Measurements from ENCODE around the gene ZNF644.

ZNF644 gene

DNA sequence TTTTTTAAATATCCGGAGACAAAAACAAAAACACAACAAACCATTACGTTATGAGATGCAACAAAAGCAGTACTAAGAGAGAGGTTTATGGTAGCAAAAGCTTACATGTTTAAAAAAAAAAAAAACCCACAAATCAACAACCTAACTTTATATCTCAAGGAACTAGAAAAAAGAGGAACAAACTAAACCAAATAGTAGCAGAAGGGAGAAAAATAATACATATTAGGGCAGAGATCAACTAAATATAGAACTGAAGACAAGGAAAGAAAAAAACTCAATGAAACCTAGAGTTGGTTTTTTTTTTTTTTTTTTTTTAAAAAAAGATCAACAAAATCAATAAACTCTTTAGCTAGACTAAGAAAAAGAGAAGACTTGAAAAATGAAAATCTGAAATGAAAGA, 34.9 kb downstream of the ZNF644 start:
- Histone ChIP-seq H3K9me3 (ENCODE audit: control insufficient read depth, low read length) (peaks cover 7% of the 10 kb centered on the region), H3K27me3 (replicated peaks; ENCODE audit: control insufficient read depth, insufficient read depth, low read length) (no peaks in the 10 kb centered on the region), H3K36me3 (ENCODE audit: control insufficient read depth, insufficient read depth, low read length, severe bottlenecking) (peaks cover 3% of the 10 kb centered on the region)

DNA sequence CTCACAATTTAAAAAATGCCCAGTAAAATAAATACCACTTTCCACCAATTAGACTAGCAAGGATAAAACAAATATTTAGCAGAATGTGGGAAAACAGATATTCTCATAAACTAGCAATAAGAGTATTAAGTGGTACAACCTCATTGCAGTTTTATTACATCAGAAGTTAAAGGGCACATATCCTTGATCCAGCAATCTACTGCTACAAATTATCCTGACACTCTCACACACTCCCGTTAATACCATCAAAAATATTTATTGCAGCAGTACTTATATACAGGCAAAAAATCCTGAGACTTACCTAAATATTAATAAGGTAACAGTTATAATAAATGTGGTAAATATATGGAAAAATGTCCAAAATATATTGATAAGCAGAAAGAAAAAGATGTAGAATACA, 44.3 kb downstream of the ZNF644 start:
- Histone ChIP-seq H3K4me3 (ENCODE audit: low read length) (no peak overlapping the region), H3K9me3 (ENCODE audit: control insufficient read depth, low read length) (no peaks in the 10 kb centered on the region), H3K9ac (ENCODE audit: low read length) (no peak overlapping the region), H3K36me3 (ENCODE audit: control insufficient read depth, insufficient read depth, low read length, severe bottlenecking) (peaks cover 30% of the 10 kb centered on the region), H3K27me3 (replicated peaks; ENCODE audit: control insufficient read depth, insufficient read depth, low read length) (no peaks in the 10 kb centered on the region), H3K4me1 (ENCODE audit: control insufficient read depth, insufficient read depth, low read length) (peaks cover 16% of the 10 kb centered on the region)
- no peak for DNase-seq (ENCODE audit: low read depth)

More for the DNA sequence above, 34.9 kb downstream of the ZNF644 start:
- Histone ChIP-seq H3K4me3 (ENCODE audit: low read length) (no peak overlapping the region), H3K4me1 (ENCODE audit: control insufficient read depth, insufficient read depth, low read length) (no peaks in the 10 kb centered on the region), H3K9ac (ENCODE audit: low read length) (no peak overlapping the region)
- no peak for DNase-seq (ENCODE audit: low read depth)

DNA sequence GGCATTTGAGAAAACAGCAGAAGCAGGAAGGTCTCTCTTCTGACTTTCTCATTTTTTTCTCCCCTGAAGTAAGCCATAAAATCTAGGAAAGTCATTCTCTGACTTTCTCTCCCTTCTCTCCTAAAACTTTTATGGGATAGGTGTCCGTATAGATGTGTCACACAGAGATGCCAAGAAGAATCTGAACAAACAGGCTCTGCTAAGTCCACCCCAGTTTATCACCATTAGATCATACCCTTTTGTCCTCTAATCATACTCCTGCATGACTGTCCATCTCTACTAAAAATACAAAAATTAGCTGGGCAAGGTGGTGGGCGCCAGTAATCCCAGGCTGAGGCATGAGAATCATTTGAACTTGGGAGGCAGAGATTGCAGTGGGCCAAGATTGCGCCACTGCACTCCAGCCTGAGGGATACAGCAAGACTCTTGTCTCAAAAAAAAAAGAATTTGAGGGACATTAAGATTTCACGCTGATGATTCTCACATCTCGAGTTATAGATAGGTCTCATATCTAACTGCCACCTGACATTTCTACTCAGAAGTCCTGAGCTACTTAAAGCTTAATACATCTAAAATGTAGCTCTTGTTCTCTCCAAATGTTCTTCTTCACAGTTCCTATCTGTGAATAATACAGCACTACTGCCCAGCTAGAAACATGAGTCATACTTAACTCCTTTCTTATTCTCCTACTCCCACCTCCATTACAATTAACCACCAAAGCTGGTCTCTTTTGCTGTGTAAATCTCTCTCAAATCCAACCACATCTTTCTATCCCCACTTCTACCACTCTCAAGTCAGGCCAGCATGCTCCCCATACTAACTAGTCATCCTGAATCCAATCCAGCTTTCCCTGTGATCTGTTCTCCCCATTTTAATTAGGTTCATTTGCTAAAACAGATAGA, 47.7 kb downstream of the ZNF644 start:
- peaks cover 27% of the 10 kb centered on the region for H3K4me1 ChIP-seq (ENCODE audit: control insufficient read depth, insufficient read depth, low read length)
- no peak overlapping the region for H3K4me3 ChIP-seq (ENCODE audit: low read length)
- no peak overlapping the region for H3K9ac ChIP-seq (ENCODE audit: low read length)
- no peaks in the 10 kb centered on the region for H3K9me3 ChIP-seq (ENCODE audit: control insufficient read depth, low read length)
- H3K27me3 ChIP-seq (replicated peaks; ENCODE audit: control insufficient read depth, insufficient read depth, low read length) = no peaks in the 10 kb centered on the region
- DNase-seq (ENCODE audit: low read depth) = peak; percentile 35
- H3K36me3 ChIP-seq (ENCODE audit: control insufficient read depth, insufficient read depth, low read length, severe bottlenecking) = peaks cover 32% of the 10 kb centered on the region

DNA sequence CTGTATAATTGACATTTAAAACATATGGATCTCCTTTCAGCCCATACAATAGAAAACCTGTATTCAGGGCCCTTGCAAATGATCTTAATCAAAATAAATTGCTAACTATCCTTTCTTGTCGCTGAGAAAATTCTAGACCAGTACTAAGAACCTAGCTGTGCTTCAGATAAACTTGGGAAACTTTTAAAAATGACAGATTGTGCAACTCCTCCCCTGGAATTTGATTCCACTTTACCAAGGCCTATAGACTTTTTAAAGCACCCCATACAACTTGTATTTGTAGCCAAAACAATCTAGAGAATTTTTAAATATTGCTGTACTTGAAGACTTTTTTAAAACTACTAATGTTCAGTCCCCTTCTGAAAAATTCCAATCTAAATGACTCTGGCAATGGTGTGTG, 51.6 kb downstream of the ZNF644 start:
- H3K27me3 ChIP-seq (replicated peaks; ENCODE audit: control insufficient read depth, insufficient read depth, low read length) = no peaks in the 10 kb centered on the region
- H3K4me1 ChIP-seq (ENCODE audit: control insufficient read depth, insufficient read depth, low read length) = peaks cover 32% of the 10 kb centered on the region
- no peaks in the 10 kb centered on the region for H3K9me3 ChIP-seq (ENCODE audit: control insufficient read depth, low read length)
- H3K9ac ChIP-seq (ENCODE audit: low read length) = no peak overlapping the region
- peaks cover 21% of the 10 kb centered on the region for H3K36me3 ChIP-seq (ENCODE audit: control insufficient read depth, insufficient read depth, low read length, severe bottlenecking)
- H3K4me3 ChIP-seq (ENCODE audit: low read length) = no peak overlapping the region
- DNase-seq (ENCODE audit: low read depth) = peak; percentile 47

DNA sequence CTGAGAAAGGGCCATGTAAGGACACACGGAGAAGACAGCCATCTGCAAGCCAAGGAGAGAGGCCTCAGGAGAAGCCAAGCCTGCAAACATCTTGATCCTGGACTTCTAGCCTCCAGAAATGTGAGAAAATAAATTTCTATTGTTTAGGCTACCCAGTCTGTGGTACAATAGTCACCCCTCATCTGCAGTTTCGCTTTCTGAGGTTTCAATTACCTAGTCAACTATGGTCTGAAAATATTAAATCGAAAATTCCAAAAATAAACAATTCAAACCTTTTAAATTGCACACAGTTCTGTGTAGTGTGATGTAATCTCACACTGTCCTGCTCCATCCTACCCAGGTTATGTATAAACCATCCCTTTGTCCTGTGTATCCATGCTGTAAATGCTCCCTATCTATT, 52.6 kb downstream of the ZNF644 start:
- Histone ChIP-seq H3K9ac (ENCODE audit: low read length) (no peak overlapping the region), H3K36me3 (ENCODE audit: control insufficient read depth, insufficient read depth, low read length, severe bottlenecking) (peaks cover 21% of the 10 kb centered on the region), H3K9me3 (ENCODE audit: control insufficient read depth, low read length) (no peaks in the 10 kb centered on the region), H3K27me3 (replicated peaks; ENCODE audit: control insufficient read depth, insufficient read depth, low read length) (no peaks in the 10 kb centered on the region), H3K4me1 (ENCODE audit: control insufficient read depth, insufficient read depth, low read length) (peaks cover 24% of the 10 kb centered on the region), H3K4me3 (ENCODE audit: low read length) (no peak overlapping the region)
- no peak for DNase-seq (ENCODE audit: low read depth)

DNA sequence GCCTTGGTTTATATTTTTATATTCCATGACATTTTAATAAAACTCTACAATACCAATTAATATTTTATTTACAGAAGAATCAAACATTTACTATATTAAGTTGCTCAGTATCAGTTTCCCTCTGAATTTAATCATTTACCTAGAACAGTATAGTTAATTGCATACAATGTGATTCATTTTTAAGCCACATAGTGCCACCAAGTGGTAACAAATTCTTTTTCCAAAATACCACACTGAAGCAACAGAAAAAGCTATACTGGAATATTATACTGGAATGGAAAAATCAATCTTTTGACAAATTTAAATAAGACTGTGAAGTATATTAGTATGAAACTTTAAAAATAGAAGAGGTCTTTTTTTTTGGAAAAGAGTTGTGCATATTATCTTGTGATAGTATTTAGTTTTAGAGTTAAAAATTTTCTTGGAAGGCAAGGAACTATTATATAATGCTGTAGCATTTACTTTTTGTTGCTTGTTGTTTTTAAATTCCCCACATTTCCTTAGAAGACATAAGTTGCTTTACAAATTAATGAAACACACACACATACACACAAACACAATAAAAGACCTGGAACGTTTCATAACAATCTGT, 57.3 kb downstream of the ZNF644 start:
- H3K9ac ChIP-seq (ENCODE audit: low read length) = no peak overlapping the region
- no peaks in the 10 kb centered on the region for H3K27me3 ChIP-seq (replicated peaks; ENCODE audit: control insufficient read depth, insufficient read depth, low read length)
- no peak overlapping the region for H3K4me3 ChIP-seq (ENCODE audit: low read length)
- H3K9me3 ChIP-seq (ENCODE audit: control insufficient read depth, low read length) = no peaks in the 10 kb centered on the region
- H3K4me1 ChIP-seq (ENCODE audit: control insufficient read depth, insufficient read depth, low read length) = peaks cover 14% of the 10 kb centered on the region
- DNase-seq (ENCODE audit: low read depth) = peak; percentile 49
- H3K36me3 ChIP-seq (ENCODE audit: control insufficient read depth, insufficient read depth, low read length, severe bottlenecking) = no peaks in the 10 kb centered on the region

DNA sequence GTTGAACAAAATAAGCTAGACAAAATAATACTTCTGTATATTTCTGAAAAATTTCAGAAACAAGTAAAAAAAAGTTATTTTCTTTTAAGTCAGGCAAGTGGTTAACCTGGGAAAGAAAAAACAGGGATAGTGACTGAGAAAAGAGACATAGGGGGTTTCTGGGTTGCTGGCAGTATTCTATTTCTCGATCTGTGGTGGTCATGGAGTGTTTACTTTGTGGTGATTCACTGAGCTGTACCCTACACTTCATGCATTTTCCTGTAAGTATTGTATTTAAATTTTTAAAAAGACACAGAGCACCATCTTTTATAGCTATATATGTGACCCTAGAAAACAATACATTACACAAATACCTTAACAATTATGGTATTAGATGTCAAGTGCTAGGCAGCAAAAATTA, 58.2 kb downstream of the ZNF644 start:
- H3K27me3 ChIP-seq (replicated peaks; ENCODE audit: control insufficient read depth, insufficient read depth, low read length) = no peaks in the 10 kb centered on the region
- H3K4me3 ChIP-seq (ENCODE audit: low read length) = no peak overlapping the region
- H3K36me3 ChIP-seq (ENCODE audit: control insufficient read depth, insufficient read depth, low read length, severe bottlenecking) = no peaks in the 10 kb centered on the region
- DNase-seq (ENCODE audit: low read depth) = no peak
- H3K9me3 ChIP-seq (ENCODE audit: control insufficient read depth, low read length) = no peaks in the 10 kb centered on the region
- H3K9ac ChIP-seq (ENCODE audit: low read length) = no peak overlapping the region
- peaks cover 8% of the 10 kb centered on the region for H3K4me1 ChIP-seq (ENCODE audit: control insufficient read depth, insufficient read depth, low read length)

DNA sequence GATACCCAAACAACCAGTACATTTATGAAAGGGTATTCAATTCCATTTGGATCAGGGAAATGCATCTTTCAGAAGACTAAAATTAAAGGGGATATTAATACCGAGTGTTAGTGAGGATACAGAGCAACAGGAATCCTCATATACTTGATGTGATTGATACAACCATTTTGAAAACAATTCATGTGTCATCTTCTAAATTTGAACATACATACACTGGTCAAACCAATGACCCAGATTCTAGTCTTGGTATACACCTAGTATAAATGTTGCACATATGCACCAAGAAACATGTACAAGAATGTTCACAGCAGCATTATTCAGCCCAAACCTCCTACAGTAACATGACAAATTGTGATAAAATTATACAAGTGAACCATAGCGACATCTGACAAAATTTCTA, 58.6 kb downstream of the ZNF644 start:
- Histone ChIP-seq H3K4me1 (ENCODE audit: control insufficient read depth, insufficient read depth, low read length) (peaks cover 8% of the 10 kb centered on the region), H3K9me3 (ENCODE audit: control insufficient read depth, low read length) (no peaks in the 10 kb centered on the region), H3K4me3 (ENCODE audit: low read length) (no peak overlapping the region), H3K9ac (ENCODE audit: low read length) (no peak overlapping the region), H3K36me3 (ENCODE audit: control insufficient read depth, insufficient read depth, low read length, severe bottlenecking) (no peaks in the 10 kb centered on the region), H3K27me3 (replicated peaks; ENCODE audit: control insufficient read depth, insufficient read depth, low read length) (no peaks in the 10 kb centered on the region)
- no peak for DNase-seq (ENCODE audit: low read depth)

DNA sequence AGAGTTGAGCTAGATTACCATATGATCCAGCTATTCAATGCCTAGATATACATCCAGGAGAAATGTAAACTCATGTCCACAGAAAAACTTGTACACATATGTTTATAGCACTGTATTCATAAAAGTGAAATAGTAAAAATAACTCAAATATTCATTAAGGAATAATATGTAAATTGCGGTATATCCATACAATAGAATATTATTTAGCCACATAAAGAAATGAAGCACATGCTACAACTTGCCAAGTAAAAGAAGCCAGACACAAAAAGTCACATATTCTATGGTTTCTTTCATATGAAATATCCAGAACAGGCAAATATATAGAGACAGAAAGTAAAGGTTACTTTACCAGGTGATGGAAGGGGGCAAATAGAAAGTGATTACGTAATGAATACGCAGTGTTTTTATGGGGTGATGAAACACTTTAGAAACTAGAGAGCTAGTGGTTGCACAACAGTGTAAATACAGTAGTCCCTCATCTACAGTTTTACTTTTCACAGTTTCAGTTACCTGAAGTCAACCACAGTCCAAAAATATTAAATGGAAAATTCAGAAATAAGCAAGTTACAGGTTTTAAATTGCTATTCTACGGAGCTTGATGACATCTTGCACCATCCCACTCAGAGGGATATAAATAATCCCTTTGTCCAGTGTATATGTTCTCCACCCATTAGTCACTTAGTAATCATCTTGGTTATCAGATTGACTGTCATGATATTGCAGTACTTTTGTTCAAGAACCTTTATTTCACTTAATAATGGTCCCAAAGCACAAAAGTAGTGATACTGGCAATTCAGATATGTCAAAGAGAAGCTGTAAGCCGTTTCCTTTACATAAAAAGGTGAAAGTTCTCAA, 62.3 kb downstream of the ZNF644 start:
- Histone ChIP-seq H3K4me1 (ENCODE audit: control insufficient read depth, insufficient read depth, low read length) (peaks cover 18% of the 10 kb centered on the region), H3K36me3 (ENCODE audit: control insufficient read depth, insufficient read depth, low read length, severe bottlenecking) (peaks cover 9% of the 10 kb centered on the region)
- peak; percentile 14 for DNase-seq (ENCODE audit: low read depth)

DNA sequence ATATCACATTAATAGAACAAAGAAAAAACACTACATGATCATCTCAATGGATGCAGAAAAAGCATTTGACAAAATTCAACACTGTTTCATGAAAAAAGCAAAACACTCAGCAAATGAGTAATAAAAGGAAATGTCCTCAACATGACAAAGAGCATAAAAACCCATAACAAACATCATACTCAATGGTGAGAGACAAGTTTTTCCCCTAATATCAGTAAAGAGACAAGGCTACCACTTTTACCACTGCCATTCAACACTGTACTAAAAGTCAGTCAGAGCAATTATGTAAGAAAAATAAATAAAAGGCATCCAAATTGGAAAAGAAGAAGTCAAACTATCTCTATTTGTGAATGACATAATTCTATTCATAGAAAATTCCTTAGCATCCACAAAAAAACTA, 64.3 kb downstream of the ZNF644 start:
- no peaks in the 10 kb centered on the region for H3K27me3 ChIP-seq (replicated peaks; ENCODE audit: control insufficient read depth, insufficient read depth, low read length)
- H3K9ac ChIP-seq (ENCODE audit: low read length) = no peak overlapping the region
- H3K9me3 ChIP-seq (ENCODE audit: control insufficient read depth, low read length) = no peaks in the 10 kb centered on the region
- H3K4me1 ChIP-seq (ENCODE audit: control insufficient read depth, insufficient read depth, low read length) = peaks cover 18% of the 10 kb centered on the region
- no peak for DNase-seq (ENCODE audit: low read depth)
- H3K36me3 ChIP-seq (ENCODE audit: control insufficient read depth, insufficient read depth, low read length, severe bottlenecking) = peaks cover 9% of the 10 kb centered on the region
- no peak overlapping the region for H3K4me3 ChIP-seq (ENCODE audit: low read length)

More for the DNA sequence above, 62.3 kb downstream of the ZNF644 start:
- H3K9ac ChIP-seq (ENCODE audit: low read length) = no peak overlapping the region
- H3K27me3 ChIP-seq (replicated peaks; ENCODE audit: control insufficient read depth, insufficient read depth, low read length) = no peaks in the 10 kb centered on the region
- H3K4me3 ChIP-seq (ENCODE audit: low read length) = no peak overlapping the region
- H3K9me3 ChIP-seq (ENCODE audit: control insufficient read depth, low read length) = no peaks in the 10 kb centered on the region

DNA sequence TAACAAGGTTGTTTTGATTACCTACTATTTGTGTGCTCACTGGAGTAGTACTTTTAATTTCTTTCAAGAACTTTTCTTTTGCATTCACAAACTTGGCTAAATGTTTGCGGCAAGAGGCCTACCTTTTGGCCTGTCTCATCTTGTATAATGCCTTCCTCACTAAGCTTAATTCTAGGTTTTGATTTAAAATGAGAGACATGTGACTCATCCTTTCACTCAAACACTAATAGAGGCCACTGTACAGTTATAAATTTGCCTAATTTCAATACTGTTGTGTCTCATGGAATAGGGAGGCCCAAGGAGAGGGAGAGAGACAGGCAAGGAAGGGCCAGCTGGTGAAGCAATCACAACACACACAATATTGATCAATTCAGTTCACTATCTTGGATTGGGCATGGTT, 66.1 kb downstream of the ZNF644 start:
- no peak overlapping the region for H3K9ac ChIP-seq (ENCODE audit: low read length)
- peaks cover 9% of the 10 kb centered on the region for H3K36me3 ChIP-seq (ENCODE audit: control insufficient read depth, insufficient read depth, low read length, severe bottlenecking)
- H3K27me3 ChIP-seq (replicated peaks; ENCODE audit: control insufficient read depth, insufficient read depth, low read length) = no peaks in the 10 kb centered on the region
- no peaks in the 10 kb centered on the region for H3K9me3 ChIP-seq (ENCODE audit: control insufficient read depth, low read length)
- no peak for DNase-seq (ENCODE audit: low read depth)
- H3K4me3 ChIP-seq (ENCODE audit: low read length) = no peak overlapping the region
- peaks cover 18% of the 10 kb centered on the region for H3K4me1 ChIP-seq (ENCODE audit: control insufficient read depth, insufficient read depth, low read length)

Data from adipocyte (in vitro differentiated cells).